Ovary (tissue), 9 donors: ENCODE results near the gene CSMD2. TPM values are rescaled to one million over a fixed set of nuclear protein-coding genes. Genes with fewer than 3 reads are reported as not detected.

ENCODE experiments used
- DNase-seq, 5 donors: peaks; one replicate each; pipeline ENCODE4 v3.0.0-alpha.2; 2019 to 2020
- H3K27ac ChIP-seq, 2 donors: fragments of 200-600 bp; one replicate each; pipeline versions ENCODE4 v1.5.1 to v1.8.0; 2019 to 2022
- H3K27me3 ChIP-seq: fragments of 200-600 bp; one replicate; pipeline ENCODE4 v1.8.0; 2022
- H3K36me3 ChIP-seq: fragments of 200-600 bp; sonication (generic); one replicate; pipeline ENCODE4 v1.5.1; 2019
- H3K4me1 ChIP-seq: one replicate; pipeline ENCODE4 v1.8.1; 2013; ENCODE audit warnings: mild to moderate bottlenecking, moderate library complexity; ENCODE audit not compliant: insufficient read depth
- H3K4me3 ChIP-seq: fragments of 200-600 bp; sonication (generic); one replicate; pipeline ENCODE4 v1.5.1; 2017
- H3K9me3 ChIP-seq, 2 donors: fragments of 200-600 bp in 1 of 2; sonication (generic) in 1 of 2; one replicate each; pipeline versions ENCODE4 v1.5.1 to v1.8.1; 2013 to 2019; ENCODE audit warnings: mild to moderate bottlenecking in 1 of 2, moderate library complexity in 1 of 2
- CTCF ChIP-seq, 3 donors: fragments of 450-650 bp in 2 of 3; fragments of 200-600 bp in 1 of 3; IDR thresholded peaks; one replicate each; pipeline versions ENCODE4 v1.5.1 to v1.8.0; 2016 to 2022; ENCODE audit warnings: antibody characterized with exemption in 3 of 3, mild to moderate bottlenecking in 1 of 3
- EP300 ChIP-seq: sonication (generic); formaldehyde crosslinking; IDR thresholded peaks from one replicate; pipeline ENCODE4 v1.6.1; 2017; ENCODE audit warnings: antibody characterized with exemption
- POLR2A ChIP-seq: fragments of 450-650 bp; IDR thresholded peaks from one replicate; pipeline ENCODE4 v1.6.1; 2017; ENCODE audit warnings: antibody characterized with exemption, mild to moderate bottlenecking, moderate library complexity
- WGBS, 3 donors: extraction: QIAGEN DNeasy Blood & Tissue Kit in 1 of 3; methylation state at CpG; one replicate each; pipeline versions ENCODE4 v1.1.5 to v1.1.7; 2013 to 2017; 5-methylcytosine and 5-hydroxymethylcytosine counted together
- intact Hi-C, 4 donors: fragments of 100-400 bp; cut with DNase I; formaldehyde crosslinking; loops; one replicate each; pipeline versions ENCODE4 v1.11.0 to v1.15.1; 2022 to 2023
- polyA plus RNA-seq, 2 donors: library from polyadenylated mRNA; stranded (reverse); fragments of 200-250 nt in 1 of 2; fragments of 350-450 nt in 1 of 2; fragmentation: Illumina TruSeq in 1 of 2; extraction: RNeasy Lipid Tissue Mini Kit (QIAGEN cat#74804) in 1 of 2; gene quantifications; one replicate each; pipeline ENCODE4 v1.2.3, GENCODE V29; 2013 to 2014
- total RNA-seq, 7 donors: library from RNA; depleted of rRNA in 2 of 7; stranded (reverse); fragments of >200 nt in 2 of 7; fragmentation: NEBNext Ultra II Directional in 3 of 7; extraction: Animal tissue kit (Norgen Biotek cat#: 25700) in 3 of 7; gene quantifications; one replicate each; pipeline versions ENCODE4 v1.1.0 to v1.2.4, GENCODE V29; 2016 to 2023
- donor health status: DM: no; HTN: no; CAD: no; lungs with moderate emphysema.
- donor health status: DM: no; HTN: no; CAD: no.
- donor health status: Bipolar disorder and iron deficiency.
- donor health status: DM: yes; HTN: yes; CAD: no.
- donor health status: DM: no; HTN: no; CAD: no.
- donor health status: DM: yes; HTN: yes; CAD: no.

Gene CSMD2
- total and polyA plus RNA-seq, 9 donors: 0.04 to 1.6 (median 0.18) TPM; not detected in 3

GRCh38 chr1:33867684-33868083, 297.3 kb downstream of the CSMD2 start:
- H3K4me1 ChIP-seq: no peaks in the 10 kb centered on the region
- WGBS, 3 donors: 55 to 81% (median 79%) methylated on average over 1 of the region's 1 CpG
- intact Hi-C loops: no loop called here
- TF ChIP-seq EP300 (no peak), POLR2A (no peak), CTCF (IDR thresholded peaks at IDR 0.05) (no peak)
- no peaks in the 10 kb centered on the region for H3K27me3 ChIP-seq
- no peaks in the 10 kb centered on the region for H3K36me3 ChIP-seq
- no peak overlapping the region for H3K4me3 ChIP-seq
- H3K27ac ChIP-seq: no peak overlapping the region
- no peak for DNase-seq
- H3K9me3 ChIP-seq: no peaks in the 10 kb centered on the region

GRCh38 chr1:33866281-33866680, 298.7 kb downstream of the CSMD2 start:
- no peak for DNase-seq
- intact Hi-C loops: no loop called here
- Histone ChIP-seq H3K27ac (no peak overlapping the region), H3K4me1 (no peaks in the 10 kb centered on the region), H3K36me3 (no peaks in the 10 kb centered on the region), H3K9me3 (no peaks in the 10 kb centered on the region), H3K27me3 (no peaks in the 10 kb centered on the region), H3K4me3 (no peak overlapping the region)
- no peak for TF ChIP-seq POLR2A
- no peak for TF ChIP-seq EP300
- TF ChIP-seq CTCF (IDR thresholded peaks at IDR 0.05): no peak
- 39 to 46% (median 44%) methylated on average over 6 of the region's 6 CpGs for WGBS, 3 donors

GRCh38 chr1:33864460-33865389, 300.3 kb downstream of the CSMD2 start:
- no peak overlapping the region for H3K4me3 ChIP-seq
- 64 to 80% (median 70%) methylated on average over 14 of the region's 14 CpGs for WGBS, 3 donors
- no peaks in the 10 kb centered on the region for H3K36me3 ChIP-seq
- no peak for TF ChIP-seq EP300
- TF ChIP-seq POLR2A: no peak
- no peak for TF ChIP-seq CTCF (IDR thresholded peaks at IDR 0.05)
- no peaks in the 10 kb centered on the region for H3K9me3 ChIP-seq
- H3K27me3 ChIP-seq: no peaks in the 10 kb centered on the region
- intact Hi-C loops: no loop called here
- no peak for DNase-seq
- H3K4me1 ChIP-seq: no peaks in the 10 kb centered on the region
- H3K27ac ChIP-seq: no peak overlapping the region

- Histone ChIP-seq H3K27me3 (no peaks in the 10 kb centered on the region), H3K9me3 (no peaks in the 10 kb centered on the region), H3K4me1 (no peaks in the 10 kb centered on the region), H3K27ac (no peak within 1 kb of the TSS), H3K4me3 (no peak within 1 kb of the TSS), H3K36me3 (no peaks in the 10 kb centered on the region)
- DNase-seq: no peak
- intact Hi-C loops: no loop called here
- WGBS, 3 donors: 74 to 89% (median 78%) methylated on average over 3 of the region's 3 CpGs
- TF ChIP-seq POLR2A: no peak
- TF ChIP-seq EP300: no peak
- TF ChIP-seq CTCF (IDR thresholded peaks at IDR 0.05): no peak
Measured at GRCh38 chr1:33863779-33864178, 301.3 kb downstream of the CSMD2 start, which contains the start of gene HMGB4. Gene HMGB4, plus strand, starts transcription at chr1:33864079. Its CDS starts 113 bp downstream, at chr1:33864192.
